Neural cell (in vitro differentiated cells): ENCODE measurements around the gene CCNDBP1. TPM values are rescaled to one million over a fixed set of nuclear protein-coding genes. Genes with fewer than 3 reads are reported as not detected.

Experiments used
- H2AFZ ChIP-seq: fragments of 200-600, 300-800 bp; sonication (generic), shearing (Covaris generic); 2 replicates; pipeline ENCODE4 v1.6.0; 2014; ENCODE audit warnings: low read depth, mild to moderate bottlenecking, antibody characterized with exemption, low read length, moderate library complexity
- H3F3A ChIP-seq: fragments of 200-600 bp; shearing (Covaris generic); 2 replicates; pipeline ENCODE4 v1.6.1; 2016; ENCODE audit warnings: mild to moderate bottlenecking, moderate library complexity, mixed read lengths, antibody characterized with exemption, low read length; ENCODE audit not compliant: insufficient read depth, poor library complexity, severe bottlenecking
- H3K27ac ChIP-seq: fragments of 200-600, 300-800 bp; sonication (generic), shearing (Covaris generic); 2 replicates; pipeline ENCODE4 v1.5.1; 2014; ENCODE audit warnings: mild to moderate bottlenecking, low read length, moderate library complexity
- H3K27me3 ChIP-seq: fragments of 300-800, 200-600 bp; sonication (generic), shearing (Covaris generic); 2 replicates; pipeline ENCODE4 v1.6.0; 2014; ENCODE audit warnings: mild to moderate bottlenecking, low read depth, low read length, moderate library complexity; ENCODE audit not compliant: insufficient read depth
- H3K36me3 ChIP-seq: fragments of 300-800, 200-600 bp; sonication (generic), shearing (Covaris generic); 2 replicates; pipeline ENCODE4 v1.5.1; 2014; ENCODE audit warnings: mild to moderate bottlenecking, antibody characterized with exemption, low read length, moderate library complexity; ENCODE audit not compliant: insufficient read depth
- H3K4me2 ChIP-seq: fragments of 300-800, 200-600 bp; sonication (generic), shearing (Covaris generic); 2 replicates; pipeline ENCODE4 v1.6.0; 2014; ENCODE audit warnings: mild to moderate bottlenecking, low read length
- H3K4me3 ChIP-seq: fragments of 300-800, 200-600 bp; sonication (generic), shearing (Covaris generic); 2 replicates; pipeline ENCODE4 v1.5.1; 2014; ENCODE audit warnings: mild to moderate bottlenecking, low read length, moderate library complexity
- H3K79me2 ChIP-seq: fragments of 200-600 bp; shearing (Covaris generic); replicated peaks from 2 replicates; pipeline ENCODE4 v1.6.0; 2014; ENCODE audit warnings: mild to moderate bottlenecking, low read length, moderate library complexity; ENCODE audit not compliant: insufficient read depth
- H3K9ac ChIP-seq: fragments of 300-800, 200-600 bp; sonication (generic), shearing (Covaris generic); 2 replicates; pipeline ENCODE4 v1.6.1; 2016; ENCODE audit warnings: mild to moderate bottlenecking, low read length, mixed read lengths
- H3K9me2 ChIP-seq: fragments of 200-600 bp; shearing (Covaris generic); 2 replicates; pipeline ENCODE4 v1.6.1; 2016; ENCODE audit warnings: mild to moderate bottlenecking, low read length, mixed read lengths; ENCODE audit not compliant: insufficient read depth
- H3K9me3 ChIP-seq: fragments of 200-600, 300-800 bp; sonication (generic), shearing (Covaris generic); 2 replicates; pipeline ENCODE4 v1.6.1; 2016; ENCODE audit warnings: mild to moderate bottlenecking, mixed run types, low read length, moderate library complexity, mixed read lengths
- H4K20me1 ChIP-seq: fragments of 200-600 bp; shearing (Covaris generic); 2 replicates; pipeline ENCODE4 v1.6.1; 2016; ENCODE audit warnings: mild to moderate bottlenecking, mixed run types; ENCODE audit not compliant: insufficient read depth
- CTCF ChIP-seq: fragments of 450-650 bp; IDR thresholded peaks from 2 replicates; pipeline ENCODE4 v1.5.1; 2014; ENCODE audit warnings: antibody characterized with exemption, mild to moderate bottlenecking, moderate library complexity; ENCODE audit not compliant: poor library complexity, severe bottlenecking
- EP300 ChIP-seq: fragments of 450-650 bp; conservative IDR thresholded peaks from 2 replicates; pipeline ENCODE4 v1.6.1; 2014; ENCODE audit warnings: antibody characterized with exemption, mild to moderate bottlenecking, moderate library complexity; ENCODE audit not compliant: poor library complexity, severe bottlenecking
- EZH2 ChIP-seq: fragments of 200-600, 300-800 bp; shearing (Covaris generic), sonication (generic); IDR thresholded peaks from 2 replicates; pipeline ENCODE4 v1.6.1; 2014; ENCODE audit warnings: antibody characterized with exemption, low read length, borderline replicate concordance, mild to moderate bottlenecking; ENCODE audit not compliant: insufficient read depth, poor library complexity, severe bottlenecking
- MXI1 ChIP-seq: fragments of 450-650 bp; conservative IDR thresholded peaks from 2 replicates; pipeline ENCODE4 v1.6.1; 2014; ENCODE audit warnings: antibody characterized with exemption, mild to moderate bottlenecking; ENCODE audit not compliant: poor library complexity, severe bottlenecking
- POLR2AphosphoS5 ChIP-seq: IDR thresholded peaks from 2 replicates; pipeline ENCODE4 v1.6.1; 2012
- RAD21 ChIP-seq: fragments of 450-650 bp; conservative IDR thresholded peaks from 2 replicates; pipeline ENCODE4 v1.6.1; 2014; ENCODE audit warnings: antibody characterized with exemption, mild to moderate bottlenecking, moderate library complexity
- REST ChIP-seq: IDR thresholded peaks from 2 replicates; pipeline ENCODE4 v1.6.1; 2012; ENCODE audit warnings: borderline replicate concordance
- SMC3 ChIP-seq: fragments of 450-650 bp; conservative IDR thresholded peaks from 2 replicates; pipeline ENCODE4 v1.6.1; 2014; ENCODE audit warnings: antibody characterized with exemption, mild to moderate bottlenecking, moderate library complexity; ENCODE audit not compliant: poor library complexity
- TAF1 ChIP-seq: IDR thresholded peaks from 2 replicates; pipeline ENCODE4 v1.6.1; 2012; ENCODE audit warnings: low read depth
- polyA plus RNA-seq: library from polyadenylated mRNA; depleted of rRNA; stranded (reverse); fragments of >200 nt; gene quantifications from 2 replicates; pipeline ENCODE4 v1.2.3, GENCODE V29; 2014

CCNDBP1 gene
- polyA plus RNA-seq, 1 donor from 2014 or later: 67.6 TPM

GRCh38 chr15:43186003-43186353 lies 775 bp downstream of the CCNDBP1 start:
- Histone ChIP-seq H3K4me3 (peak overlapping the region; percentile 80), H3F3A (no peaks in the 10 kb centered on the region), H3K27me3 (no peaks in the 10 kb centered on the region), H2AFZ (peak overlapping the region; percentile 99), H4K20me1 (no peaks in the 10 kb centered on the region), H3K27ac (peak overlapping the region; percentile 75), H3K9ac (peak overlapping the region; percentile 91), H3K9me2 (no peaks in the 10 kb centered on the region), H3K9me3 (no peaks in the 10 kb centered on the region), H3K4me2 (peak overlapping the region; percentile 89), H3K36me3 (no peaks in the 10 kb centered on the region), H3K79me2 (peaks cover 16% of the 10 kb centered on the region)
- TF ChIP-seq EP300 (no peak), MXI1 (no peak), SMC3 (no peak), TAF1 (no peak), CTCF (peak; percentile 18), EZH2 (no peak), REST (no peak), RAD21 (peak; percentile 25)

- no peak overlapping the region for H3K4me3 ChIP-seq
- no peak overlapping the region for H3K27ac ChIP-seq
- H3K79me2 ChIP-seq: peaks cover 16% of the 10 kb centered on the region
- no peaks in the 10 kb centered on the region for H3K27me3 ChIP-seq
- no peak overlapping the region for H3K4me2 ChIP-seq
- H2AFZ ChIP-seq: no peak overlapping the region
- TF ChIP-seq MXI1 (no peak), REST (no peak), SMC3 (peak; percentile 74), TAF1 (no peak), CTCF (peak; percentile 63), EZH2 (no peak), POLR2AphosphoS5 (no peak), RAD21 (peak; percentile 61), EP300 (no peak)
- H3K9ac ChIP-seq: no peak overlapping the region
- no peaks in the 10 kb centered on the region for H4K20me1 ChIP-seq
- no peaks in the 10 kb centered on the region for H3F3A ChIP-seq
- no peaks in the 10 kb centered on the region for H3K36me3 ChIP-seq
- no peaks in the 10 kb centered on the region for H3K9me2 ChIP-seq
- H3K9me3 ChIP-seq: no peaks in the 10 kb centered on the region
Measured at GRCh38 chr15:43187544-43188155, 2.4 kb downstream of the CCNDBP1 start.
